GM19397 (cell line): ENCODE measurements around the gene PDE4D.
A peak's percentile ranks its signal among the peaks of the same experiment; 100 is the strongest.
"Not testable (repeated sequence)": the region's sequence is repeated elsewhere in the genome, so short reads cannot be mapped to it uniquely, and the experiment has no call there.

ENCODE experiments used
- ATAC-seq: cut with Tn5 transposase; IDR thresholded peaks from one replicate; pipeline ENCODE4 v1.9.1; 2021; ENCODE audit warnings: mild to moderate bottlenecking, moderate library complexity; ENCODE audit not compliant: unreplicated experiment

Gene PDE4D

DNA sequence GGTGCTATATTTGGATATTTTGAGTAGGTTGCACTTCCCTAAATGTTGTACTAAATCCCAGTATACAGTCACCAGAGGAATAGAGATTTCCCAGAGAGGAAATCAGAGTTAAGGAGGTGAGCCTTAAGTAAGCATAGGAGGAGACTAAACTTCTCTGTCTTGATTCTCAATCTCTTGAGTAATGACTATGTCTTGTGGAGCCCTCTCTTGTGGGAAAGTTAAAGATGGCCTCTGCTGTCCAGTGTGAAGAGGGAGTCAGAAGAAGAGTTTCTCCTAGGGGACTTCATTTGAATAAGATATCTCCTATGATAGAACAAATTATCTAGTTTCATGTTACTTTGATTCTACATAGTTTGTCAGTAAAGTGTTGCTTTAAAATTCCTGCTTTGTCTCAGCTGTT lies 502.5 kb downstream of the PDE4D start:
- no peak for ATAC-seq

DNA sequence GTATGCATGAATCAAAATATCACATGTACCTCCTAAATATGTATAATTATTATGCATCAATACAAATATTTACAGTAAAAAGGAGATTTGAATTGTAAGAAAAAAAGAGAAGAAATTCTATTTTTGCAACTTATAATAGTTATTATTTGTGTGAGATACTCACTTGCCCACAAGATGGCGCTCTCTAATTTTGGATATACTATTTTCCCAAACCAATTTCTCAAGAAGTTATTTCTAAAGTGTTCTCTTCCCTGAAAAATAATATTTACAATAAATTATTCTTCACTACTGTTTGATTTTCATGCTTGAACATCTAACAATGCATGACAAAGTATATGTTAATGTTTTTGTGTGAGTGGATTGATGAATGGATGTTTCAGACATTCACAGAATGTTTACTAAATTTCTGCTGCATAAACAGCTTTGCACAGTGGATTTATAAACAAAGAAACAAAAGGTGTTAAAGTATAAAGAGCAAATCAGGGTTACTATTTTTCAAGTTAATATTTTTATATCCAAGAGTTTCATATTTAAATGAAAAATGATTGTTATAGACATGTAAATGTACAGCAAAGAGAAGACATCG lies 503.4 kb downstream of the PDE4D start:
- no peak for ATAC-seq

DNA sequence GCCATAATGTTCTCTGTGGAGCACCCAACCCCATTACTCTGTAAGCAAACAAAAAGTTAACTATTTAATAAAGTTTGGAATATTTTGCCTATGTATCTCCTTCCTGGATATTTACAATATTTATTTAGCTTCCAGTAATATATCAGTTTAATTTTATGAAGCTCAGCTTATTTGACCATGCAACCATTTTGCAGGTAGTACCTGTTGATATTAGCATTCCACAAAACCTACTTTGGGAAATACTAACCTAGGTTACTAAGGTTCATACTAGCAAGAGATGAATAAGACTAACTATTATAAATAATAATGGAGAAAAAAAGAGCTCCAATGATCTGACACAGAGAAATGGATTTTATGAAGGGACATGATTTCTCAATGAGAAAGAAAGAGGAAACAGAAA lies 506.4 kb downstream of the PDE4D start:
- ATAC-seq = no peak

DNA sequence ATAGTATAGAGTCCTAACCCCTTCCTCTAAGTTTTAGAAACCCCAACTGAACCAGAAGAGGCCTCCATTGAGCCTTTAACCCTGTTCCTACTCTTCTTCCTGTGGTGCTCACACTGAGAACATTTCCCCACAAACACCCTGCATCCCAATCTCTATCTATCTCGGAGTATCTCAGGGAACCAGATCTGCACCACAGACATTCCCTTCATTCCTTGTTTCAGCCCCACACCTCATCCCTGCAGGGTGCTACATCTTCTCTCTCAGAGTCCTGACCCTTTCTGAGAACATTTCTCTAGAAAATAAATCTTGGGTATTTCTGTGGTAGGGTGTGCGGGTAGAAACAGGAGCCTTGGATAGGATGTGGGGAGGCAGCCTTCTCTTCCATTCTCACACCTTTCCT lies 507.8 kb downstream of the PDE4D start:
- ATAC-seq = no peak

DNA sequence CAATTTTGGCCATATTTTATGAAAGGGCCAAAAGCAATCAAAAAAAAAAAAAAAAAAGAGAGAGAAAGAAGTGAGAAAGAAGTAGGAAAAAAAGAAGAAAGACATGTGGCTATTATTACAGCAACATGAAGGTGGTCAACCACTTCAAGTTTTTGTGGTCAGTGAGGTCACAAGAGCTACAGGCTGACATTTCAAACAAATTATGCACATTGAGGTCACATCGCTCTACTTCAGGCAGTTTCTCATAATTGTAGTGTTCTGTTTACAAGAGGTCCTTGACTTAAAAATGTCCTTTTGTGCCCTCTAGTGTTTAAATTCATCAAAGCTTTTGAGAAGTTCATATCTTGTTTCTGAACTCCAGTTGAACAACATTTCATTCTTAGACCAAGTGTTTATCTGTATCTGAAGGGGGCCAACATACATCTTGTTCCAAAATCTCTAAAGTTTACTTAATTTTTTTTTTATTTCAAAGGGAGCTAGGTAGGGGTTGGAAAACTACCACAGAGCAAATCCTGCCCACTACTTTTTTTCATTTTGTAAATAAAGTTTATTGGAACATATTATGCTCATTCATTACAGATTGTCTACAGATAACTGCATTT lies 513.1 kb downstream of the PDE4D start:
- ATAC-seq = peak; percentile 99

DNA sequence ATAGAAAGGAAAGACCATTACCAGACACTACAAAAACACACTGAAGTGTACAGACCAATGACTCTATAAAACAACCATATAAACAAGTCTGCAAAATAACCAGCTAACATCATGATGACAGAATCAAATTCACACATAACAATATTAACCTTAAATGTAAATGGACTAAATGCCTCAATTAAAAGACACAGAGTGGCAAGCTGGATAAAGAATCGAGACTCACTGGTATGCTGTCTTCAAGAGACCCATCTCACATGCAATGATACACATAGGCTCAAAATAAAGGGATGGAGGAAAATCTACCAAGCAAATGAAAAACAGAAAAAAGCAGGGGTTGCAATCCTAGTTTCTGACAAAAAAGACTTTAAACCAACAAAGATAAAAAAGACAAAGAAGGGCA lies 519.5 kb downstream of the PDE4D start:
- ATAC-seq = not testable (repeated sequence)

DNA sequence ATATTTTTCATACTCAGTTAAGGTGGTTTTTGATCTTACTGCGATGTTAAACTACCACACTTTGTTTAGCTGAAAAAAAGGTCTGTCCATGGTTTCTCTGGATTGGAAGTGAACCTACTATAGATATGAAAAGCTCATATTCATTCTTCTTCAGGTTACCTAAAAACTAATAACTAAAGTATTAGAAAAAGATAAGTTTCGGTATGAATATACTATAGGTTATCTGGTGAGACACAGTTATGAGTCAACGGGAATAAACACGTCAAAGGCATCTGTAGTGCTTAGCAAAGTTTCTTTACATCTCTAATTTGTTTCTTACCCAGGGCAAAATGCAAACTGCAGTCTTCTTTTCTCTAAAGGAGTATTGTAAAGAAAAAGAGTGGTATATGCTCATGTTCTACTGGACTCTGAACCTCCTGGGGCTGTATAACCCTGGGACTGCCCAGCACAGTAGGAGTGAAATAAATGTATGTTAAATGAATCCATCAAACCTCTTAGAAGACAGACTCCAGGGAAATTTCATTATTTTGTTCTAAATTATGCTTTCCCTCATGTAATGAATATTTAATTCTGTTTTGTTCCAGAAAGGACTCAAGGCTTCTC lies 521.9 kb downstream of the PDE4D start:
- no peak for ATAC-seq

DNA sequence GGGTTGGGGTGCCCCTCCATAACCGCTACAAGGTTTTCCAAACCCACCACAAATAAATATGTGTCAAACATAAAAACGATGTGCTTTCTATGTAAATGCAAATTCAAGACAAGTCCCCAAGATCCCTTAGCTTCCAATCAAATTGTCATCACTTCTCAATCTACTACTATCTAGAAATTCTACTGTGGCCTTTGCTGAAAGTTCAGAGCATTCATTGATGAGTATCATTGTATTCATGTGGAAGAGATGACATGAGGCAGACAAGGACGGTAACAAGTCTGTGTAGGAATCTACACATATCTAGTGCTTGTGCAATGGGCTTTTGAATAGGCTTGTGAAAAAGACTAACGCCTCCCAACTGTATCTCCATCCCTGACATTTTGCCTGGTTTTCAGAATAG lies 524.6 kb downstream of the PDE4D start:
- ATAC-seq = no peak

DNA sequence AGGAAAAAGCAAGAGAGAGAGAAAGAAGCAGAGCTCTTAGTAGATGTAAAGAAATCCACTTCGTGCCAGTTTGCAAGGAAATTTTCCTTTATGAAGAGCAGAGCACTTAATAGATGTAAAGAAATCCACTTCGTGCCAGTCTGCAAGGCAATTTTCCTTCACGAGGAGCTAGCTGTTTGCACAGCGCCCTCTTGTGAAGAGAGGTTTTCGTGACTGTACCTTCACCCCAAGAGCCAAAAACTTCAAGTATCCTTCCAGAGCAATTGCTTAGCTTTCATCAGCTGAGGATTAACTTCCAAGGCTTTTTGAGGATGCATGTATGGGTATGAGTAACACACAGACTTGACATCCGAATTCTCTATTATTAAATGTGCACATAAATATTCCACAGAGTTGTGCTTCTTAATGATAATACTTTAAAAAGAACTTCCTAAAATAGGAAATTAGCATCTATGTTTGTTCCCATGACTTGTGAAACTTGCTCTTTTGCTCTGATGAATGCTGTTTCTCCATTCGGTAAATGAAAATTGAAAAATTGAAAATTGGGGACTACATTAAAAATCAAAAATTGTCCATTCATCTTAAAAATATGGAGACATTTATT lies 525.6 kb downstream of the PDE4D start:
- ATAC-seq = no peak

DNA sequence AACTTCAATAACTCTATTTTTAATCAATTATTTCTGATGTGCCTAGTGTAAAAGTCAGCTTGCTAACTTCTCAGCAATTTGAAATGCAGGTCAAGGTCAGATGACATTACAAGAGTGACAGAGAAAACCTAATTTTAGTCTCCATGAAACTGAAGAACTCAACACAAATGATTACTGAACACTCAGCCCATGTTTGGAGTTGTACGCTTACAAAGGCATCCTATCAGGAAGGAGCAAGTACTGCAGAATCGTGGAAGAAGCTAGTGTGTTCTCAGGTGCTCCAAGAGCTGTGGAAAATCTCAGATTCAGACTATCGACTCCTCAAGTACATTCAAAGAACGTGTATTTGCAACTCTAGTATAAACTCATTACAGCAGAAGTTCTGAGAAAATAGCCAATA lies 526.7 kb downstream of the PDE4D start:
- ATAC-seq = no peak

DNA sequence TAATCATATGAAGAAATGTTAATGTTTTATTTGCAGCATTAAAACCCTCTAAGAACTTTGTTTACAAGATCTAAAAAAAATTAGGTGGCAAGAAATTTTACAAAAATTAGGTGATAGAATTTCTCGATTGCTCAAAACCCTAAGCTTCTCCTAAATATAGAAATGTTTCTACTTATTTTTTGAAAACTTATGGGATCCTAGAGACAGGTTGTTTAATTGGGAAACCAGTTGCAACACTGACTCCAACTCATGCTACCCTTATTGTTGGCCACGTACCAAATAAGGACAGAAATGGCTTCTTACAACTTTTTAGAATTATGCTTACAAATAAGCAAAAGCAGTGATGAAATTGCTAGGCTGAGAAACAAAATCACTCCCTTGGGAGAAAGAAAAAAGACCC lies 531.1 kb downstream of the PDE4D start:
- no peak for ATAC-seq

DNA sequence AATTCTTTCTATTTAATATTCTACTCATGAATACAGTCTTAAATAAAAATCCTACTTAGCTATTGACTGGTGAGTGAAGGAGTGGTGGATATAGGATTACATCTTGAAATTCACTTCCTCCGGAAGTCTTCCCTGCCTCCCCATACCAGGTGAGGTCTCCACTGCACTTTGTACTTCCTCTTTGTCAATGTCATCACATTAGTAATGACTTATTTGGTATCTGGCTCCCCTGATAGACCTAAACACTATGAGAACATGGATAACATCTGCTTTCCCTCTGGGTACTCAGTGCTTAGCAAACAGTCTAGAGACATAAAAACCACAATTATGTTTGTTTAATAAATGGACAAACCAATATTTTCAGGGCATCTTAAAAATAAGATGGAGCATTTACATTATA lies 532.1 kb downstream of the PDE4D start:
- ATAC-seq = no peak

DNA sequence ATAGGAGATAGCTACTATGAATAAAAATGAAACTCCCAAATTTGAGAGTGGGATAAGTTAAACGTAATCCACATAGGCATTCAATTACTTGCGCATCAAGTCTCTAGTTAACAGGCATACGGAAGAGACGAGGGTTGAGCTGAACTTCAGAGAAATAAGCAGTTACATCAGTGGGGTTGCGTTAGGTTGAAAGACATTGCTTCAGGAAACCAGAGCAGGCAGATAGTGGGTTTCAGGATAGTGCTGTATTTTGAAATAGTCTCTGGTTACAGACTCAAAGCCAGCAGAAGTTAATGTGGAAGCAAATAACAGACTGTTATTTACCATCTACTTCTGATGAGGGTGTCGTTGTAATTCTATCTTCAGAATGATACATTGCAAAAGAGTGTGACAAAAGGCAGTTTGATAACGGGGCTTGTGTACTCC lies 533.4 kb downstream of the PDE4D start:
- ATAC-seq = no peak

DNA sequence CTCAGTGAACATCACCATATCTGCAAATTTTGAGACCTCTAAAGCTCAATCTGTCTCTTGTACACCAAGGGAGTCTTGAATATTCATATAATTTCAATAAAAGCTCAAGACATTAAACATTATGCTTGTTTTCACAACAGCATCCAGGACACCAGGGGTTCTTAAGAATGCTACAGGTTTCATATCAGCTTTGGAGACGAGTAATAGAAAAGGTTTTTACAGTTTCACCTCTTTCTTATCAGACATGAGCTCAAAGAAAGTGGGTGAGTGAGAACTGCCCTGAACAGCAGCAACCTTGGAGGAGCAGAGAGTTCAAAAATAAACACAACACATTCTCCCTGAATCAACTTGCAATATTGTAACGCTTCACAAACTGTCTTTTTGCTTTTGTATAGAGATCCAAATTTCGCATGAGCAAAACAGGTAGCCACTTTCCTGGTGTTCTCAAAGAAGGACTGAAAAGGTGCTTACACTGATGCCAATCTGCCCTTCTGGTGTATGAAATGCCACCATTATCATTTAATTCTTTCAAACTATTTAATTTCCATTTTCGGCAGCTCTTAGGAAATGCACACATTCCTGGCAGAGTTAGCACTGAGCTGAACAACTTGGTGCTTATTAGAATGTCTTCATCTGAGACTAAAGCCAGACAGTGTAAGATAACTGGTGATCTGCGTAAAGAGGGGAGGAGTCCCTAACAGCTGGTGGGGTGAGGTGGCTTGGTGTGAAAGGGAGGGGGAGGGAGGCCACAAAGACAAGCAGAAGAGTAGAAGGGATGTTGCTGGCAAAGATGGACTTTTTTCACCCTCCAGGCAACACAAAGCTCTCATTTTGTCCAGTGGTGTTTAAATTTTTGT lies 535.3 kb downstream of the PDE4D start:
- no peak for ATAC-seq

DNA sequence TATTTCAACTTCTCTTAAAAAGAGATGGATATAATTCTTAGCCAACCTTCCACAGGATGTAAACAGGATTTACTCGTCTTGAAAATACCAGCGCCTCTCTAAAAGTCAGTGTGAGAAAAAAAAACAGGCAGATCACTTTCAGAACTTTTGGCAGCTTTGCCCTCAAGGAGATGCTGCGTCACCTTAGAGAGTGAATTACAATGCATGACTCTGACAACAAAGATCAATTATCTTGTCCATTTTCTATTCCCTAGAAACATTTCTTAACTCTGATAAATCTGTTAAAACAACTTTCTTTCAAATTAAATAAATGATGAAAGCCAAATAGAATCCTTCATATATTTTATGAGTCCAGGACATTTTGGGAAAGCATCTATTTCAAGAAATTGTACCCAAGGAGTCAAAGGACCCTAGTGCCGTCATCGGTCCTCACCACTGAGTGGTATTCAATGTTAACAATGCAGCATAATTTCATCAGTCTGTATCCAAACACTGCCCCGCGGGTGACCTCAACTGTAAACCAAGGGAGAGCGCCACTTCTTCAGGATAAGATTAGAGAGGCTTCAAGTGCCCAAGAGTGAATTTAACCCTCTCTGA lies 536.0 kb downstream of the PDE4D start:
- ATAC-seq = no peak

DNA sequence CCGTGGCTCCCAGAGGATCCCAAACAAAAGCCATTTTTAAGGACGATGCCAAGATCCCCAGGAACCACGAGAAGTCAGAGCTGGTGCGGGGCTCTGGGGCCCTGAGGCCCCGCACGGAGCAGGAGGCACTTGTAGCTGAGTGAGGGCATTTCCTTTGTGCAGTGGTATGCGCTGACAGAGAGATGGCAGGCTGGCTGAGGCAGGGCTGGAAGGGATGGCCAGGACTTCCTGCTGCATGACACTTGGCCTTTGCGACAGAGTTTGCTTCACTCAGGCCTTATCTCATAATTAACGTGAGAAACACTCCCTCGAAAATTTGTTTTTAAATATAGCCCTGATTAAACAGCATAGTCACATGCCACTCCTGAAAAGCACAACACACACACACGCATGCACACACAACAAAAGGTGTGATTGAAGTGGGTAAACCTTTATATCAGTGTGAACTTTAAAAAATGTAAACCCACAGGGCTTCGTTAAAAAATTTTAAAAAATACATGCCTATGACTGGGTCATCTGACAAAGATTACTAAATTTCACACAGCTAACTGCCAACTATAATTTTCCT lies 536.6 kb downstream of the PDE4D start:
- no peak for ATAC-seq

DNA sequence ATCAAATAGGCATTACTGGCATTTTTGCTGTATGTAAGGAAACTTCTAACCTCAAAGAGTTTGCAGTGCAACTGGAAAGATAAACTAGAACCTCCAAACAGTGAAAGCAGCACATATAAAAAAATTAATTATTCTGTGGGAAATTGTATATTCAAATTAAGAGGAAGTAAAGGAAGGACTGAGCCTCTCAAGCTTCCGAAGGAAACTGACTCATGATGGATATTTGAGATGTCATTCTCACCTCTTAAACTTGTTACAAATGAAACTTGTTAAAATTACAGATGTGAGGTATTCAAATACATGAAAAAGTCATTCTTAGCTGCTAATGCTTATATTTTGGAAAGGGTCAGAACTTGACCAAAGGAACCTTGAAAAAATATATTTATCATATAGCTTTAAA lies 538.7 kb downstream of the PDE4D start:
- no peak for ATAC-seq

DNA sequence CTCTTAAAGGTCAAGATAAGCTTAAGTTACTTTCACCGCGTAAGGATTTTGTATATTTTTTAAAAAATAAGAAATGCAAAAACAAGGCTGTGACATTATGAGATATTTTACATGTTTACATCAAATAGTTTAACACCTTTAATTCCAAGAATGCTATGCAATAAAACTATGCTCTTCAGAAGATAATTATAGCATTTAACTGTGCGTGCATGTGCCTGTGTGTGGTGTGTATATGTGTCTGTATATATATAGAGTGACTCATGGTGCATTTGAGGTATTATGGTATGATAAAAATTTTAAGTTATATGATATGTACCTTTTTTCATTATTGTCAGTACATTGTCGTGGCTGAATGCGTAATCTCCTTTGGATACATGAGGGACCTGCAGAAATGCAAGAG lies 539.3 kb downstream of the PDE4D start:
- ATAC-seq = no peak

DNA sequence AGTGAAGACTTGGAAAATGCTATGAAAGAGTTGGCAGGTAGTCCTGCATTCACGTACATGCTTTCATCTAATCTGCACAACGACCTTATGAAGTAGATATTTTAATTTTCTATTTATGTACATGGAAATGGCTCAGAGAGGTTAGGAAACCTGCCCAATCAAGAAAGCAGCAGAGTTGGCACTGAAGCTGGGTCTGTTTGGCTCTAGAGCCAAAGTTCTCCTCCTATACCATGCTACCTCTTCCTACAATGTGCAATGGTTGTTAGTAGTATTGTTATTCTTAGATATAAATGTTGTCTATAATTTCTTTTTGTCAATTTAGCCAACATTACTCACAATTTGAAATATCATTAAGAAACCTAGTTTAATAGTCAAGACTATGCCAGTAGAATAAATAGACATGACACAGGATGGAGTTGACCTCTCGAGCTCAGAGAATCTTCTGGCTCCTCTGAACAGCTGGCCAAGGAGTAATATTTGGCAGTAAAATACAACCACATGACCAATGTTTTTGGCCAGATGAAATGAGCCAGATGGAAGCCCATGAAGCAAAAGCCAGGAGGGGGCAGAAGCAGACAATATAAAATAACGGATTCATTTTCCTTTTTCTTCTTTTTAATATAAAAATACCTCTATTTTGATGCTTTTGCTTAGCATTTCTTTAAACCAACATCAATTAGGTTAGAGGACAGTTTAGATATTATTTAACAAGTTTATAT lies 542.3 kb downstream of the PDE4D start:
- no peak for ATAC-seq

DNA sequence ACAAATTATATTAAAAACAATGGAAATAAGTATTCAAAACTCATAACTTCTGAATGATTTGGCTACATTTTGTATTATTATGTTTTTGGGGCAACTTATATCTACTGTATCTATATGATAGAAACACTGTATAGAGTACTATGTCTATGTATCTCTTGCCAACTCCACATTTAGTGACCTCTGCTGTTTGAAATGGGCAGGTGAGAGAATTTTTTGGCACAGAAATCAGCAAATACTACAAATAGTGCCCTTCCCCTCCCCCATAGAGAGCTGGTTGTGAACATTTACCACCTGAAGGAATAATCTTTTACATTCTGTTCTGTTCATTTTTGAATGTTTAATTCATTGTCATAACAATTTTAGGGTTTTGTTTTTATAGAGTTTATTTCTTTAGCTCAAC lies 545.3 kb downstream of the PDE4D start:
- no peak for ATAC-seq
